B cell (primary cell): ENCODE results near the gene ADRA2C. TPM values are rescaled to one million over a fixed set of nuclear protein-coding genes. Genes with fewer than 3 reads are reported as not detected.

ENCODE experiments used
- ATAC-seq: fragments of 200-7000 bp; cut with Tn5 transposase; one replicate; pipeline ENCODE4 v1.10.0; 2021; ENCODE audit warnings: low read depth, mild to moderate bottlenecking, moderate number of reproducible peaks, moderate library complexity
- CTCF ChIA-PET: fragments of 350-600 bp; sonication (Branson Sonifier 250); formaldehyde crosslinking; loops from one replicate; lab custom pipeline; 2021; ENCODE audit warnings: antibody characterized with exemption, inconsistent platforms; lab: Charles Lee
- POLR2A ChIA-PET: fragments of 350-600 bp; sonication (Branson Sonifier 250); formaldehyde crosslinking; loops from one replicate; lab custom pipeline; 2021; ENCODE audit warnings: antibody characterized with exemption; lab: Charles Lee
- DNase-seq: peaks from one replicate; pipeline ENCODE4 v3.0.0; 2013
- H2AFZ ChIP-seq: 2 replicates; pipeline ENCODE4 v1.6.1; 2012; ENCODE audit warnings: mild to moderate bottlenecking, low read depth, low read length; ENCODE audit not compliant: insufficient read depth, poor library complexity, severe bottlenecking
- H3K27ac ChIP-seq, 2 donors: 1 replicate in 1 of 2; 2 replicates in 1 of 2; pipeline ENCODE4 v1.5.1; 2012 to 2013; ENCODE audit warnings: low read length in 2 of 2, mild to moderate bottlenecking in 2 of 2, moderate library complexity in 1 of 2
- H3K27me3 ChIP-seq, 4 experiments: fragments of 200-600 bp in 1 of 4; sonication (generic) in 1 of 4; replicated peaks in 1 of 4; 1 replicate in 2 of 4; 2 replicates in 2 of 4; pipeline versions ENCODE4 v1.6.1 to v1.7.0; 2013 to 2016; ENCODE audit warnings: low read length in 3 of 4, mild to moderate bottlenecking in 2 of 4, mixed read lengths in 1 of 4, moderate library complexity in 1 of 4; ENCODE audit not compliant: insufficient read depth in 4 of 4, control insufficient read depth in 3 of 4; ENCODE audit errors: control extremely low read depth in 1 of 4
- H3K36me3 ChIP-seq, 2 experiments: replicated peaks in 1 of 2; 1 replicate in 1 of 2; 2 replicates in 1 of 2; pipeline versions ENCODE4 v1.6.1 to v1.7.1; 2013; ENCODE audit warnings: low read length in 1 of 2; ENCODE audit not compliant: insufficient read depth in 2 of 2, control insufficient read depth in 1 of 2; ENCODE audit errors: control extremely low read depth in 1 of 2, extremely low read depth in 1 of 2
- H3K4me1 ChIP-seq, 2 donors: fragments of 200-600 bp in 1 of 2; sonication (generic) in 1 of 2; 1 replicate in 1 of 2; 2 replicates in 1 of 2; pipeline versions ENCODE4 v1.5.1 to v1.6.1; 2013 to 2017; ENCODE audit warnings: low read length in 2 of 2; ENCODE audit not compliant: control insufficient read depth in 2 of 2, insufficient read depth in 2 of 2
- H3K4me2 ChIP-seq: replicated peaks from 2 replicates; pipeline ENCODE3; 2012; ENCODE audit warnings: mild to moderate bottlenecking, low read depth, low read length; ENCODE audit not compliant: poor library complexity, severe bottlenecking
- H3K4me3 ChIP-seq, 5 experiments: fragments of 200-600 bp in 1 of 5; sonication (generic) in 1 of 5; 1 replicate in 3 of 5; 2 replicates in 2 of 5; pipeline versions ENCODE4 v1.5.1 to v1.7.0; 2011 to 2016; ENCODE audit warnings: low read length in 4 of 5, mild to moderate bottlenecking in 4 of 5, low read depth in 2 of 5, control low read depth in 1 of 5, moderate library complexity in 1 of 5; ENCODE audit not compliant: insufficient read depth in 1 of 5; ENCODE audit errors: control extremely low read depth in 1 of 5, extremely low read depth in 1 of 5
- H3K79me2 ChIP-seq: fragments of 200-600 bp; sonication (generic); one replicate; pipeline ENCODE4 v1.6.0; 2016; ENCODE audit warnings: low read length; ENCODE audit not compliant: control insufficient read depth, insufficient read depth
- H3K9ac ChIP-seq: fragments of 200-600 bp; sonication (generic); 2 replicates; pipeline ENCODE4 v1.6.1; 2017; ENCODE audit warnings: mild to moderate bottlenecking, low read length, moderate library complexity
- H3K9me3 ChIP-seq, 3 donors: one replicate each; pipeline versions ENCODE4 v1.6.1 to v1.7.1; 2013; ENCODE audit warnings: low read length in 2 of 3; ENCODE audit not compliant: control insufficient read depth in 2 of 3, insufficient read depth in 1 of 3; ENCODE audit errors: control extremely low read depth in 1 of 3
- H4K20me1 ChIP-seq: 2 replicates; pipeline ENCODE4 v1.6.0; 2012; ENCODE audit warnings: mild to moderate bottlenecking, low read length; ENCODE audit not compliant: insufficient read depth, control insufficient read depth, poor library complexity, severe bottlenecking
- H3K27ac Mint-ChIP-seq: one replicate; pipeline ENCODE4 v1.8.0; 2021; ENCODE audit warnings: mixed read lengths
- H3K27me3 Mint-ChIP-seq: one replicate; pipeline ENCODE4 v1.8.0; 2021; ENCODE audit warnings: mixed read lengths
- H3K4me1 Mint-ChIP-seq: one replicate; pipeline ENCODE4 v1.8.0; 2021; ENCODE audit warnings: mixed read lengths
- H3K4me3 Mint-ChIP-seq: one replicate; pipeline ENCODE4 v1.8.0; 2021; ENCODE audit warnings: mixed read lengths
- H3K9me3 Mint-ChIP-seq: one replicate; pipeline ENCODE4 v1.8.0; 2022; ENCODE audit warnings: mixed read lengths; ENCODE audit not compliant: insufficient read depth
- EZH2 ChIP-seq: IDR thresholded peaks from 2 replicates; pipeline ENCODE4 v1.6.1; 2012; ENCODE audit warnings: borderline replicate concordance, low read depth, mild to moderate bottlenecking, moderate library complexity, low read length; ENCODE audit not compliant: insufficient read depth, poor library complexity, severe bottlenecking
- WGBS: methylation state at CpG from one replicate; pipeline ENCODE4 v1.1.5; 2013; ENCODE audit warnings: missing lambda C conversion rate; ENCODE audit not compliant: insufficient coverage; 5-methylcytosine and 5-hydroxymethylcytosine counted together
- intact Hi-C: fragments of 100-400 bp; cut with micrococcal nuclease; formaldehyde crosslinking; loops from one replicate; pipeline ENCODE4 v1.10.0; 2022
- polyA plus RNA-seq: library from polyadenylated mRNA; depleted of rRNA; stranded (reverse); fragments of >200 nt; gene quantifications from 2 replicates; pipeline ENCODE4 v1.2.3, GENCODE V29; 2012
- total RNA-seq, 2 donors: library from RNA; stranded (reverse); fragments of 120-200 nt in 1 of 2; gene quantifications; 1 replicate in 1 of 2; 2 replicates in 1 of 2; pipeline versions ENCODE4 v1.2.3 to v1.2.4, GENCODE V29; 2013 to 2022
- TF ChIP-seq, protein P1 (sequence below): fragments of 200-600 bp; IDR thresholded peaks from one replicate; pipeline ENCODE4 v1.8.0; 2022; ENCODE audit warnings: antibody characterized with exemption, mild to moderate bottlenecking

The ADRA2C gene
- total and polyA plus RNA-seq, 2 donors (not counting 1 experiment from before 2014, with no cell fraction given) = not detected

DNA sequence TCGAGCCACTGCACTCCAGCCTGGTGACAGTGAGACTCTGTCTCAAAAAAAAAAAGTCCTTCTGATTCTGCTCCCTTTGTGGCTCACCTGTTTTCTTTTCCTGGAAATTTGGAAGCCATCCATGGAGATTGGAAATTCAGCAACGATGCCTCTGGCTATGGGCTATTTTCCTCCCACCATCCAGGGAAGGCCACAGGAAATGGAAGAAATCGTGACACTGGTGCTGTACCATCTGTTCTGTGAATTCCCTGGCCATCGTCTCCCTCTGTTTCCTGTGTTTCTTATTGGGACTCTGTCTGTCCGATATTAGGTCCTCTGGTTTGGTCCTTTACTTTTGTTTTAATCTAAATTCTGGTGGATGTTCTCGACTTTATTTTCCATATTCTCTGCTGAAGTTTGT is 29.4 kb upstream of the ADRA2C start:
- Mint-ChIP-seq H3K9me3 (no peaks in the 10 kb centered on the region), H3K27me3 (peaks cover 18% of the 10 kb centered on the region), H3K4me3 (no peak overlapping the region), H3K27ac (no peak overlapping the region), H3K4me1 (no peaks in the 10 kb centered on the region)
- ATAC-seq (no peak), DNase-seq (no peak)
- H3K4me3 ChIP-seq = no peak overlapping the region
- H3K27ac ChIP-seq = no peak overlapping the region
- ChIA-PET CTCF (no interaction called here), POLR2A (no interaction called here)
- peaks cover 0 to 3% (median under 1%) of the 10 kb centered on the region in 4 experiments for H3K27me3 ChIP-seq
- TF ChIP-seq EZH2 = no peak
- H2AFZ ChIP-seq = no peak overlapping the region
- no peaks in the 10 kb centered on the region for H3K79me2 ChIP-seq
- intact Hi-C loops = no loop called here
- no peak overlapping the region for H3K9ac ChIP-seq
- WGBS = 60% methylated on average over 2 of the region's 6 CpGs
- no peaks in the 10 kb centered on the region for H4K20me1 ChIP-seq
- H3K36me3 ChIP-seq = no peaks in the 10 kb centered on the region
- H3K4me2 ChIP-seq = no peak overlapping the region
- H3K4me1 ChIP-seq = no peaks in the 10 kb centered on the region
- peaks cover 0 to 9% (median 0%) of the 10 kb centered on the region in 3 donors for H3K9me3 ChIP-seq

DNA sequence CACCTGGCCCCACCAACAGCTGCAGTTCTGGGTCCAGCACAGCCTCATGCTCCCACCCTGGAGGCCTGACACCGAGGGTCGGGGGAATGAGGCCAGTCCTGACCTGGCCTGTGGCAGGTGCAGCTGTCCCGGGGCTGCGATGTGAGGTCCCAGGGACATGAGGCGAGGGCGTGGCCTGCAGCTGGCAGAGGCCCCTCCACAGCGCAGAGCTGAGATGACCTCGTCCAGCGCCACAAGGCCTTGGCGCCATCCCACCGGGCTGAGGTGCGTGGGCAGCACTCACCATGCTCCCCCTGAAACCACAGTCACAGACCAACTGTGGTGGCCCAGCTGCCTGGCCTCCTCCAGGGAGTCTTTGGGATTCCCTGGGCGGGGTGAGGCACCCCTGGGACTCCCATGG is 26.6 kb upstream of the ADRA2C start:
- no peak overlapping the region for H3K9ac ChIP-seq
- H4K20me1 ChIP-seq = no peaks in the 10 kb centered on the region
- no peak for DNase-seq
- no peak overlapping the region for H3K27ac ChIP-seq
- intact Hi-C loops = no loop called here
- TF ChIP-seq EZH2 = no peak
- TF ChIP-seq, protein P1, sequence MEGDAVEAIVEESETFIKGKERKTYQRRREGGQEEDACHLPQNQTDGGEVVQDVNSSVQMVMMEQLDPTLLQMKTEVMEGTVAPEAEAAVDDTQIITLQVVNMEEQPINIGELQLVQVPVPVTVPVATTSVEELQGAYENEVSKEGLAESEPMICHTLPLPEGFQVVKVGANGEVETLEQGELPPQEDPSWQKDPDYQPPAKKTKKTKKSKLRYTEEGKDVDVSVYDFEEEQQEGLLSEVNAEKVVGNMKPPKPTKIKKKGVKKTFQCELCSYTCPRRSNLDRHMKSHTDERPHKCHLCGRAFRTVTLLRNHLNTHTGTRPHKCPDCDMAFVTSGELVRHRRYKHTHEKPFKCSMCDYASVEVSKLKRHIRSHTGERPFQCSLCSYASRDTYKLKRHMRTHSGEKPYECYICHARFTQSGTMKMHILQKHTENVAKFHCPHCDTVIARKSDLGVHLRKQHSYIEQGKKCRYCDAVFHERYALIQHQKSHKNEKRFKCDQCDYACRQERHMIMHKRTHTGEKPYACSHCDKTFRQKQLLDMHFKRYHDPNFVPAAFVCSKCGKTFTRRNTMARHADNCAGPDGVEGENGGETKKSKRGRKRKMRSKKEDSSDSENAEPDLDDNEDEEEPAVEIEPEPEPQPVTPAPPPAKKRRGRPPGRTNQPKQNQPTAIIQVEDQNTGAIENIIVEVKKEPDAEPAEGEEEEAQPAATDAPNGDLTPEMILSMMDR = no peak
- H3K27me3 ChIP-seq = peaks cover 0 to 5% (median 2%) of the 10 kb centered on the region in 4 experiments
- no peaks in the 10 kb centered on the region for H3K4me1 Mint-ChIP-seq
- H3K27me3 Mint-ChIP-seq = peaks cover 37% of the 10 kb centered on the region
- H3K9me3 Mint-ChIP-seq = no peaks in the 10 kb centered on the region
- H3K4me2 ChIP-seq = no peak overlapping the region
- no peaks in the 10 kb centered on the region for H3K79me2 ChIP-seq
- peaks cover 0 to 32% (median 0%) of the 10 kb centered on the region in 3 donors for H3K9me3 ChIP-seq
- no peak overlapping the region for H3K27ac Mint-ChIP-seq
- H3K4me3 ChIP-seq = no peak overlapping the region
- H3K4me3 Mint-ChIP-seq = no peak overlapping the region
- no peaks in the 10 kb centered on the region for H3K4me1 ChIP-seq
- CTCF ChIA-PET = no interaction called here
- ATAC-seq = no peak
- no peaks in the 10 kb centered on the region for H3K36me3 ChIP-seq
- POLR2A ChIA-PET = no interaction called here
- 90% methylated on average over 13 of the region's 13 CpGs for WGBS
- no peak overlapping the region for H2AFZ ChIP-seq
